MG63 (cell line): ENCODE data around the gene PLA2G4E. TPM values are rescaled to one million over a fixed set of nuclear protein-coding genes. Genes with fewer than 3 reads are reported as not detected.

Experiments used
- DNase-seq: peaks from one replicate; pipeline ENCODE4 v3.0.0-alpha.2; 2020
- H3K27me3 ChIP-seq: fragments of 250-450 bp; sonication (Bioruptor Pico); 2 replicates; pipeline ENCODE4 v1.5.1; 2020; ENCODE audit warnings: mild to moderate bottlenecking, moderate library complexity
- H3K36me3 ChIP-seq: fragments of 250-450 bp; sonication (Bioruptor Pico); 2 replicates; pipeline ENCODE4 v1.5.1; 2020; ENCODE audit warnings: mild to moderate bottlenecking, moderate library complexity
- H3K4me3 ChIP-seq: fragments of 250-450 bp; sonication (Bioruptor Pico); 2 replicates; pipeline ENCODE4 v1.5.1; 2020; ENCODE audit warnings: mild to moderate bottlenecking, moderate library complexity
- H3K9me3 ChIP-seq: fragments of 250-450 bp; sonication (Bioruptor Pico); 2 replicates; pipeline ENCODE4 v1.5.1; 2020; ENCODE audit warnings: mild to moderate bottlenecking, moderate library complexity
- total RNA-seq: library from RNA; depleted of rRNA; stranded (reverse); fragments of >200 nt; shearing (Covaris generic); gene quantifications from 2 replicates; pipeline ENCODE4 v1.2.3, GENCODE V29; 2014; ENCODE audit warnings: low replicate concordance

PLA2G4E gene
- total RNA-seq, 1 experiment from 2014 or later = not detected

- no peaks in the 10 kb centered on the region for H3K9me3 ChIP-seq
- DNase-seq = no peak
- no peak overlapping the region for H3K4me3 ChIP-seq
- H3K27me3 ChIP-seq = no peaks in the 10 kb centered on the region
- no peaks in the 10 kb centered on the region for H3K36me3 ChIP-seq
Measured at GRCh38 chr15:42007386-42007785, 13.5 kb downstream of the PLA2G4E start.

- Histone ChIP-seq H3K36me3 (no peaks in the 10 kb centered on the region), H3K9me3 (no peaks in the 10 kb centered on the region), H3K4me3 (no peak overlapping the region), H3K27me3 (no peaks in the 10 kb centered on the region; the same call in 1 of the 2 replicates)
- no peak for DNase-seq
Measured at GRCh38 chr15:42002333-42002732, 18.5 kb downstream of the PLA2G4E start.

GRCh38 chr15:42001236-42001635 lies 19.6 kb downstream of the PLA2G4E start:
- Histone ChIP-seq H3K27me3 (no peaks in the 10 kb centered on the region; the same call in 1 of the 2 replicates), H3K36me3 (no peaks in the 10 kb centered on the region), H3K9me3 (no peaks in the 10 kb centered on the region), H3K4me3 (no peak overlapping the region)
- DNase-seq = no peak

GRCh38 chr15:41999290-42000285 lies 21.3 kb downstream of the PLA2G4E start:
- no peaks in the 10 kb centered on the region for H3K9me3 ChIP-seq
- DNase-seq = no peak
- no peaks in the 10 kb centered on the region; the same call in 1 of the 2 replicates for H3K27me3 ChIP-seq
- no peak overlapping the region for H3K4me3 ChIP-seq
- H3K36me3 ChIP-seq = no peaks in the 10 kb centered on the region

GRCh38 chr15:41997845-41998244 lies 23.0 kb downstream of the PLA2G4E start:
- no peak overlapping the region for H3K4me3 ChIP-seq
- no peak for DNase-seq
- no peaks in the 10 kb centered on the region for H3K36me3 ChIP-seq
- H3K9me3 ChIP-seq = no peaks in the 10 kb centered on the region
- H3K27me3 ChIP-seq = no peaks in the 10 kb centered on the region; the same call in 1 of the 2 replicates

GRCh38 chr15:41996921-41997592 lies 23.8 kb downstream of the PLA2G4E start:
- no peaks in the 10 kb centered on the region for H3K36me3 ChIP-seq
- H3K9me3 ChIP-seq = no peaks in the 10 kb centered on the region
- H3K4me3 ChIP-seq = no peak overlapping the region
- no peak for DNase-seq
- no peaks in the 10 kb centered on the region; the same call in 1 of the 2 replicates for H3K27me3 ChIP-seq

- Histone ChIP-seq H3K36me3 (no peaks in the 10 kb centered on the region), H3K4me3 (no peak overlapping the region), H3K27me3 (no peaks in the 10 kb centered on the region; the same call in 1 of the 2 replicates), H3K9me3 (no peaks in the 10 kb centered on the region)
- DNase-seq = no peak
Measured at GRCh38 chr15:41996376-41996775, 24.5 kb downstream of the PLA2G4E start.

GRCh38 chr15:41995476-41995855 lies 25.4 kb downstream of the PLA2G4E start:
- DNase-seq = no peak
- H3K36me3 ChIP-seq = no peaks in the 10 kb centered on the region
- H3K27me3 ChIP-seq = no peaks in the 10 kb centered on the region; the same call in 1 of the 2 replicates
- no peak overlapping the region for H3K4me3 ChIP-seq
- no peaks in the 10 kb centered on the region for H3K9me3 ChIP-seq

GRCh38 chr15:41994772-41995475 lies 25.9 kb downstream of the PLA2G4E start:
- Histone ChIP-seq H3K4me3 (no peak overlapping the region), H3K27me3 (no peaks in the 10 kb centered on the region), H3K36me3 (no peaks in the 10 kb centered on the region), H3K9me3 (no peaks in the 10 kb centered on the region)
- DNase-seq = no peak

GRCh38 chr15:41994171-41994650 lies 26.6 kb downstream of the PLA2G4E start:
- no peaks in the 10 kb centered on the region for H3K27me3 ChIP-seq
- no peak for DNase-seq
- H3K36me3 ChIP-seq = no peaks in the 10 kb centered on the region
- H3K4me3 ChIP-seq = no peak overlapping the region
- H3K9me3 ChIP-seq = no peaks in the 10 kb centered on the region

- no peak overlapping the region for H3K4me3 ChIP-seq
- no peaks in the 10 kb centered on the region for H3K36me3 ChIP-seq
- no peaks in the 10 kb centered on the region for H3K27me3 ChIP-seq
- no peak for DNase-seq
- H3K9me3 ChIP-seq = no peaks in the 10 kb centered on the region
Measured at GRCh38 chr15:41993472-41994170, 27.2 kb downstream of the PLA2G4E start.

- DNase-seq = no peak
- H3K9me3 ChIP-seq = no peaks in the 10 kb centered on the region
Measured at GRCh38 chr15:41992803-41993190, 28.0 kb downstream of the PLA2G4E start.

GRCh38 chr15:41992151-41992802 lies 28.6 kb downstream of the PLA2G4E start:
- Histone ChIP-seq H3K4me3 (no peak overlapping the region), H3K9me3 (no peaks in the 10 kb centered on the region), H3K27me3 (no peaks in the 10 kb centered on the region), H3K36me3 (no peaks in the 10 kb centered on the region)
- DNase-seq = no peak

More at GRCh38 chr15:41992803-41993190, 28.0 kb downstream of the PLA2G4E start:
- Histone ChIP-seq H3K4me3 (no peak overlapping the region), H3K27me3 (no peaks in the 10 kb centered on the region), H3K36me3 (no peaks in the 10 kb centered on the region)

GRCh38 chr15:41990691-41991090 lies 30.2 kb downstream of the PLA2G4E start:
- no peaks in the 10 kb centered on the region for H3K9me3 ChIP-seq
- H3K4me3 ChIP-seq = no peak overlapping the region
- H3K27me3 ChIP-seq = no peaks in the 10 kb centered on the region
- no peaks in the 10 kb centered on the region for H3K36me3 ChIP-seq
- DNase-seq = no peak

GRCh38 chr15:41990243-41990605 lies 30.6 kb downstream of the PLA2G4E start:
- Histone ChIP-seq H3K36me3 (no peaks in the 10 kb centered on the region), H3K9me3 (no peaks in the 10 kb centered on the region), H3K27me3 (no peaks in the 10 kb centered on the region), H3K4me3 (no peak overlapping the region)
- DNase-seq = no peak
